ENCODE results near the gene GBF1.
A peak's percentile ranks its signal among the peaks of the same experiment; 100 is the strongest.
"Not testable (repeated sequence)": the region's sequence is repeated elsewhere in the genome, so short reads cannot be mapped to it uniquely, and the experiment has no call there.

Gene GBF1, protein sequence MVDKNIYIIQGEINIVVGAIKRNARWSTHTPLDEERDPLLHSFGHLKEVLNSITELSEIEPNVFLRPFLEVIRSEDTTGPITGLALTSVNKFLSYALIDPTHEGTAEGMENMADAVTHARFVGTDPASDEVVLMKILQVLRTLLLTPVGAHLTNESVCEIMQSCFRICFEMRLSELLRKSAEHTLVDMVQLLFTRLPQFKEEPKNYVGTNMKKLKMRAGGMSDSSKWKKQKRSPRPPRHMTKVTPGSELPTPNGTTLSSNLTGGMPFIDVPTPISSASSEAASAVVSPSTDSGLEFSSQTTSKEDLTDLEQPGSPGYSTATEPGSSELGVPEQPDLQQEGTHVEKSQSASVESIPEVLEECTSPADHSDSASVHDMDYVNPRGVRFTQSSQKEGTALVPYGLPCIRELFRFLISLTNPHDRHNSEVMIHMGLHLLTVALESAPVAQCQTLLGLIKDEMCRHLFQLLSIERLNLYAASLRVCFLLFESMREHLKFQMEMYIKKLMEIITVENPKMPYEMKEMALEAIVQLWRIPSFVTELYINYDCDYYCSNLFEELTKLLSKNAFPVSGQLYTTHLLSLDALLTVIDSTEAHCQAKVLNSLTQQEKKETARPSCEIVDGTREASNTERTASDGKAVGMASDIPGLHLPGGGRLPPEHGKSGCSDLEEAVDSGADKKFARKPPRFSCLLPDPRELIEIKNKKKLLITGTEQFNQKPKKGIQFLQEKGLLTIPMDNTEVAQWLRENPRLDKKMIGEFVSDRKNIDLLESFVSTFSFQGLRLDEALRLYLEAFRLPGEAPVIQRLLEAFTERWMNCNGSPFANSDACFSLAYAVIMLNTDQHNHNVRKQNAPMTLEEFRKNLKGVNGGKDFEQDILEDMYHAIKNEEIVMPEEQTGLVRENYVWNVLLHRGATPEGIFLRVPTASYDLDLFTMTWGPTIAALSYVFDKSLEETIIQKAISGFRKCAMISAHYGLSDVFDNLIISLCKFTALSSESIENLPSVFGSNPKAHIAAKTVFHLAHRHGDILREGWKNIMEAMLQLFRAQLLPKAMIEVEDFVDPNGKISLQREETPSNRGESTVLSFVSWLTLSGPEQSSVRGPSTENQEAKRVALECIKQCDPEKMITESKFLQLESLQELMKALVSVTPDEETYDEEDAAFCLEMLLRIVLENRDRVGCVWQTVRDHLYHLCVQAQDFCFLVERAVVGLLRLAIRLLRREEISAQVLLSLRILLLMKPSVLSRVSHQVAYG (N-terminal part only)

GRCh38 chr10:102245082-102245931 is at the start of gene GBF1:
TSS of gene GBF1 (plus strand) at chr10:102245532. CDS start at chr10:102258939, 13,407 bp downstream.
- ATAC-seq = peak; percentile 91 to 93

- ATAC-seq = peak in 1 of 2 donors; percentile 60
Measured at GRCh38 chr10:102196893-102197292, 48.4 kb upstream of the GBF1 start.

DNA sequence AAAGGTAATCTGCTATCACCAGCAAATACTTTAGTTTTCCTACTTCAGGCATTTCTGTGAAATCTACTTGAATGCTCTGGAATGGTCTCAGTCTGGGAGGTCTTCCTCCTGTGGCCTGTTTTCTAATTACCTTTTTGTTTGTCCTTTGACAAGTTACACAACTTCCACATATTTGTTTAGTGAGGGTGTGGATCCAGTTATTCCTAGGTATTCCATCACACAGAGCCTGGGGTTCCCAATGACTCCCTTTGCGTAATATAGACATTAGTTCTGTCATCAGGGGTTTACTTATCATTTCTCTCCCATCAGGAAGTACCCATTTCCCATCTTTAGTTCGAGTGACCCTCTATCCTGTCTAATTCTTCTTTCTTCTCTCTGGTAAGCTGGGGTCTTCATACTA is 47.3 kb upstream of the GBF1 start:
- no peak for ATAC-seq

DNA sequence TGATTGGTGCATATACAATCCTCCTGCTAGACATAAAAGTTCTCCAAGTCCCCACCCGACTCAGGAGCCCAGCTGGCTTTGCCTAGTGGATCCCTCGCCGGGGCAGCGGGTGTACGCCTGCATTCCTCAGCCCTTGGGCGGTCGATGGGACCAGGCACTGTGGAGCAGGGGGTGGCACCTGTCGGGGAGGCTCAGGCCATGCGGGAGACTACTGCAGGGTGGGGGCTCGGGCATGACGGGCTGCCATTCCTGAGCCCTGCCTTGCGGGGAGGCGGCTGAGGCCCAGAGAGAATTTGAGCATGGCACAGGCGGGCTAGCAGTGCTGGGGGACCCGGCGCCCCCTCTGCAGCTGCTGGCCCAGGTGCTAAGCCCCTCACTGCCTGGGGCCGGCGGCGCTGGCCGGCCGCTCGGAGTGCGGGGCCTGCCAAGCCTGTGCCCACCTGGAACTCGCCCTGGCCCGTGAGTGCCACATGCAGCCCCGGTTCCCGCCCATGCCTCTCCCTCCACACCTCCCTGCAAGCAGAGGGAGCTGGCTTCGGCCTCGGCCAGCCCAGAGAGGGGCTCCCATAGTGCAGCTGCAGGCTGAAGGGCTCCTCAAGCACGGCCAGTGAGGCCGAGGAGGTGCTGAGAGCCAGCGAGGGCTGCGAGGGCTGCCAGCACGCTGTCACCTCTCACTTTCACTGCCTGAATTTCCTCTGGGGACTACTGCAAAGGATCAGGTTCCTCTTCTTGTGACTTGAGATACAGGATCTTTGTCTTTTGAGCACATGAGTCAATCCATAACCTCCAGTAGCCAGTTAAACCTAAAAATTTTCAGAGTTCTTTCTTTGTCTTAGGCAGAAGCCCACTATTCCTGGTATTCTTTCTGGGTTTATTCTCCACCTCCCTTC is 44.3 kb upstream of the GBF1 start:
- no peak for ATAC-seq

- ATAC-seq = no peak
Measured at GRCh38 chr10:102202386-102202785, 42.9 kb upstream of the GBF1 start.

DNA sequence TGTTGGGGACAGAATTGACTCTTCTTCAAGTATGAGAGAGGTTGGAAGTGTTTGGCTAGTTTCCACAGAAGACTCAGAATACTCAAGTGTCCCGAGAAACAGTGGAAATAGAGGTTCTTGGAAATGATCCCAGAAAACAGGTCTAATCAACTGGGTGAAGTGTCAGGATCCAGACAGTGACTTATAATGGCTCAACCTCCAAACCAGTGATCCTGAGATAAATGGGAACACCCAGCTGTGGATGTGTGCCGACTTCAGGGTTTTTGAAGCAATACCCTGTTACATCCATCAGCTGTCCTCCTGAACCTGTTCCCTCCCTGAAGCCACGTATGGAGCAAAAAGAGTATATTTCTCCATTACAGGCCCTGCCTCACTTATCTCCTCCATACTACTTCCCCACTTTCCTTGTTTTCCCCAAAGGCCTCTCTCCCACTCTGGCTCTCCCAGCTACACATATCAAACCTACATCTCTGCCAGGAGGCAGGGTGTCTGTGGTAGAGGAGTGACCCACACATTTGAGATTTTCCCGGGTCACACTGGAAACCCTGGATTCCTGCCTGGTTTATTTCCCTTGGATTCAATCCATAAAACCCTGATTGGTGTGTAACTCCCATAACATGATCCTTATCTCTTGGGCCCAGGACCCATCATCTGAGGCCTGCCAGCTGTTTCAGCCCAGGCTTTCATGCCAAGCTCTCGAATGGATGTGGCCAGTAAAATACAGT is 36.9 kb upstream of the GBF1 start:
- no peak for ATAC-seq

DNA sequence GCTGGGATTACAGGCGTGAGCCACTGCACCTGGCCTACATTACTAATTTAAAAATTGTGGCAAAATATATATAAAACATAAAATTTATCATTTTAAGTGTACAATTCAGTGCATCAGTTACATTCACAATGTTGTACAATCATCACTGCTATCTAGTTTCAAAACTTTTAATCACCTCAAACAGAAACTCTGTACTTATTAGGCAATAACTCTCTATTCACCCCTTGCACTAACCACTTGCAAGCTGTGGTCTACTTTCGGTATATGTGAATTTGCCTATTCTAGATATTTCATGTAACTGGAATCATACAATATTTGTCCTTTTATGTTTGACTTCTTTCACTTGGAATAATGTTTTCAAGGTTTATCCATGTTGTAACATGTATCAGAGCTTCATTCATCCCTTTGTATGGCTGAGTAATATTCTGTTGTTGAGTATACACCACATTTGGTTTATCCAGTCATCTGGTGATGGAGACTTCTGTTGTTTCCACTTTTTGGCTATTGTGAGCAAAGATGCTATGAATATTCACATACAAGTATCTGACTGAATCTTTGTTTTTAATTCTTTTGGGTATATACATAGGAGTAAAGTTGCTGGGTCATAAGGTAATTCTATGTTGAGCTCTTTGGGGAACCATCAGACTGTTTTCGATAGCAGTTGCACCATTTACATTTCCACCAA is 33.6 kb upstream of the GBF1 start:
- ATAC-seq = peak; percentile 28 to 30

DNA sequence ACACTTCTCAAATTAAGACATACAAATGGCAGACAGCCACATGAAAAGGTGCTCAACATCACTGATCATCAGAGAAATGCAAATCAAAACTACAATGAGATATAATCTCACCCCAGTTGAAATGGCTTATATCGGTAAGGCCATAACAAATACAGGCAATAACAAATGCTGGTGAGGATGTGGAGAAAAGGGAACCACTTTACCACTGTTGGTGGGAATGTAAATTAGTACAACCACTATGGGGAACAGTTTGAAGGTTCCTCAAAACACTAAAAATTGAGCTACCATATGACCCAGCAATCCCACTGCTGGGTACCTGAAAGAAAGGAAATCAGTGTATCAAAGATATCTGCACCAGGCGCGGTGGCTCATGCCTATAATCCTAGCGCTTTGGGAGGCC is 31.7 kb upstream of the GBF1 start:
- ATAC-seq = not testable (repeated sequence)

DNA sequence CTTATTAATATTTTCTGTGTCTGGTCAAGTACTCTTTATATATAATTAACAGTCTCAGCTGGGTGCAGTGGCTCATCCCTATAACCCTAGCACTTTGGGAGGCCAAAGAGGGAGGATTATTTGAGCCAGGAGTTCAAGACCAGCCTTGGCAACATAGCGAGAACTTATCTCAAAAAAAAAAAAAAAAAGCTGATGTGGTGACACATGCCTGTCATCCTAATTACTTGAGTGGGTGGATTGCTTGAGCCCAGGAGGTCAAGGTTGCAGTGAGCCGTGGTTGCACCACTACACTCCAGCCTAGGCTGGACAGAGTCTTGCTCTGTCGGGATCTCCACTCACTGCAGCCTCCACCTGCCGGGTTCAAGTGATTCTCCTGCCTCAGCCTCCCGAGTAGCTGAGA is 26.0 kb upstream of the GBF1 start:
- ATAC-seq = no peak

- ATAC-seq = no peak
Measured at GRCh38 chr10:102220612-102221011, 24.7 kb upstream of the GBF1 start.

DNA sequence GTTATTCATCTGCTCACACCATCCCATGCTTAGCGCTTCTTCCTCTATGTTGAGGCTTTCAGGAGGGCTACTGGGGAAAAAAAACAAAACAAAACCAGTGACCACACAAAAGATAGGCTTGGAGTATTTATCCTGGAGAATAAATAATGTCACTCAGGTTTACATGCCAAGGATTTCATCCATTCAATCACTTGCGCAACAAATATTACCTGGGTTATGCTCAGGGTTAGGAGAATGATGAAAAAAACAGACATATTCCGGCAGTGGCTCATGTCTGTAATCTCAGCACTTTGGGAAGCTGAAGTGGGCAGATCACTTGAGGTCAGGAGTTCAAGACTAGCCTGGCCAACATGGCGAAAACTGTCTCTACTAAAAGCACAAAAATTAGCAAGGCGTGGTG is 22.5 kb upstream of the GBF1 start:
- no peak for ATAC-seq

- ATAC-seq = peak; percentile 90 to 95
Measured at GRCh38 chr10:102225646-102226541, 19.4 kb upstream of the GBF1 start, which contains the start of gene ELOVL3. TSS of gene ELOVL3 (plus strand) at chr10:102226299. CDS start at chr10:102226549, 250 bp downstream.

- no peak for ATAC-seq
Measured at GRCh38 chr10:102226542-102226870, 18.8 kb upstream of the GBF1 start.

- ATAC-seq = no peak
Measured at GRCh38 chr10:102227050-102227449, 18.3 kb upstream of the GBF1 start.

DNA sequence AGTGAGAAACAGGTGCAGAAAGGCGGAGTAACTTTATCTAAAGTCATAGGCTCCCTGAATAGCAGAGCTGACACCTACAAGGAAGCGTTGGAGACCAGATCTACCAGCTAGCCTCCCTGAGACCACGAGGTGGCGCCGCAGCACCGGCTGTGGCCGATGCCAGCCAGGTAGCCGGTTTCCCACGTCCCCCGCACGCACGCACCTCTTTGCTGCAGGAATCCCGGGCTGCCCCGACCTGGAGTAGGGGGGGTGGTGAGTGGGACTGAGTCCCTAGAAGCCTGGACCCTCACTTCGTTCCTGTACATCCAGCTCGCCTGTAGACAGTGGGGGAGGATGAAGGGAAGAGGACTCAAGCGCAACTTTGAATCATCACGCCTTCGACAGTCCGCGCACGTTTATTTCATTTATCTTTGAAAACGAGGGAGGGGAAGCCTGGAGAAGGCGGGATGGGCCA is 15.5 kb upstream of the GBF1 start:
- ATAC-seq = peak; percentile 62 to 63

DNA sequence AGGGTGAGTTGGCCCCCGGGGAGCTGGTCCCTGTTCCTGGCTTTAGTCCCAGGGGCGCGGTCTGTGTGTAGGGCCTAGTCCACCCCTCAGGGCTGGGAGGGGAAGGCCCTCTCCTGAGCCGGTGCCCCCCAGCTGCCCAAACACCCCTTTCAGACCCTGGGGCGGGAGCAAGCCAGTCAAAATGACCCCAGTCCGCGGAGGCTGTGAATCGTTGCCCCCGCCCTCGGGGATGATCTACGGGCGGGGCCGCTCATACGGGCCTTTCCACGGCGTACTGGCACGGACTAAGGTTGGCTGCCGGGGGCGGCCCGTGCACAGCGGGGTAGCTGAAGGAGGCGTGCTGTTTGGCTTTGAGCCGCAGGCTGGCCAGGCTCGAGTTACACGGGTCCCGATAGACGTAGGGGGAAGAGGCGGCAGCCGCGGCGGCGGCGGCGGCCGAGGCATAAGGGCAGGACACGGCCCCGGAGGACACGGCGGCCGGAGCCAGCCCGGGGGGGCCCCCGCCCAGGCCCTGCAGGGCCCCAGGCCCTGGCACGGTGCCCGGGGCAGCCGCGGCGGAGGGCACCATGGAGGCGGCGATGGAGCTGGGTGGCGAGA is 15.0 kb upstream of the GBF1 start:
- ATAC-seq = peak; percentile 7 to 14

- ATAC-seq = no peak
Measured at GRCh38 chr10:102230861-102231356, 14.4 kb upstream of the GBF1 start.

Measured in activated CD4-positive, CD25-positive, alpha-beta regulatory T cell treated with anti-CD3 and anti-CD28 coated beads, Interleukin-2, amount 50 U/mL, for 24 hours (primary cell).